Thoracic aorta (tissue), 2 donors: ENCODE data around the gene UBAP1. TPM values are rescaled to one million over a fixed set of nuclear protein-coding genes. Genes with fewer than 3 reads are reported as not detected.

Source experiments
- ATAC-seq: fragments of 150-250 bp; one replicate; pipeline ENCODE4 v1.8.0; 2017; ENCODE audit warnings: low read depth; ENCODE audit not compliant: insufficient number of reproducible peaks, low FRiP score
- DNase-seq: peaks from one replicate; pipeline ENCODE4 v3.0.0-alpha.2; 2020; ENCODE audit warnings: low spot score
- H3K27ac ChIP-seq, 2 donors: fragments of 200-600 bp; sonication (generic); 1 replicate in 1 of 2; 2 replicates in 1 of 2; pipeline ENCODE4 v1.5.1; 2016; ENCODE audit warnings: mild to moderate bottlenecking in 2 of 2, moderate library complexity in 2 of 2
- H3K27me3 ChIP-seq: fragments of 200-600 bp; sonication (generic); replicated peaks from 2 replicates; pipeline ENCODE4 v1.6.0; 2016; ENCODE audit warnings: mild to moderate bottlenecking; ENCODE audit not compliant: insufficient read depth
- H3K36me3 ChIP-seq: fragments of 200-600 bp; sonication (generic); one replicate; pipeline ENCODE4 v1.5.1; 2016
- H3K4me1 ChIP-seq, 2 donors: fragments of 200-600 bp; sonication (generic); 1 replicate in 1 of 2; 2 replicates in 1 of 2; pipeline versions ENCODE4 v1.5.1 to v1.6.0; 2016; ENCODE audit warnings: low read depth in 2 of 2, mild to moderate bottlenecking in 1 of 2; ENCODE audit not compliant: control insufficient read depth in 1 of 2
- H3K4me3 ChIP-seq: fragments of 200-600 bp; sonication (generic); 2 replicates; pipeline ENCODE4 v1.5.1; 2016; ENCODE audit warnings: mild to moderate bottlenecking
- H3K9me3 ChIP-seq: fragments of 200-600 bp; sonication (generic); 2 replicates; pipeline ENCODE4 v1.5.1; 2016
- total RNA-seq, 2 donors: library from RNA; depleted of rRNA; stranded (reverse); fragments of >200 nt; gene quantifications; one replicate each; pipeline versions ENCODE4 v1.1.0 to v1.2.3, GENCODE V29; 2016
- TF ChIP-seq, protein P1 (sequence below): fragments of 200-600 bp; sonication (generic); IDR thresholded peaks from one replicate; pipeline ENCODE4 v1.5.1; 2019; ENCODE audit warnings: antibody characterized with exemption

Gene UBAP1
- total RNA-seq, 2 donors from 2014 or later, result 35.7 to 52.3 TPM

- no peaks in the 10 kb centered on the region for H3K9me3 ChIP-seq
- DNase-seq (no peak), ATAC-seq (no peak)
- H3K27me3 ChIP-seq, result no peaks in the 10 kb centered on the region
- H3K4me1 ChIP-seq, result peaks cover 42 to 58% of the 10 kb centered on the region in 2 donors
- no peak overlapping the region for H3K27ac ChIP-seq
- H3K36me3 ChIP-seq, result peaks cover 23% of the 10 kb centered on the region
- TF ChIP-seq, protein P1, sequence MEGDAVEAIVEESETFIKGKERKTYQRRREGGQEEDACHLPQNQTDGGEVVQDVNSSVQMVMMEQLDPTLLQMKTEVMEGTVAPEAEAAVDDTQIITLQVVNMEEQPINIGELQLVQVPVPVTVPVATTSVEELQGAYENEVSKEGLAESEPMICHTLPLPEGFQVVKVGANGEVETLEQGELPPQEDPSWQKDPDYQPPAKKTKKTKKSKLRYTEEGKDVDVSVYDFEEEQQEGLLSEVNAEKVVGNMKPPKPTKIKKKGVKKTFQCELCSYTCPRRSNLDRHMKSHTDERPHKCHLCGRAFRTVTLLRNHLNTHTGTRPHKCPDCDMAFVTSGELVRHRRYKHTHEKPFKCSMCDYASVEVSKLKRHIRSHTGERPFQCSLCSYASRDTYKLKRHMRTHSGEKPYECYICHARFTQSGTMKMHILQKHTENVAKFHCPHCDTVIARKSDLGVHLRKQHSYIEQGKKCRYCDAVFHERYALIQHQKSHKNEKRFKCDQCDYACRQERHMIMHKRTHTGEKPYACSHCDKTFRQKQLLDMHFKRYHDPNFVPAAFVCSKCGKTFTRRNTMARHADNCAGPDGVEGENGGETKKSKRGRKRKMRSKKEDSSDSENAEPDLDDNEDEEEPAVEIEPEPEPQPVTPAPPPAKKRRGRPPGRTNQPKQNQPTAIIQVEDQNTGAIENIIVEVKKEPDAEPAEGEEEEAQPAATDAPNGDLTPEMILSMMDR, result no peak
- H3K4me3 ChIP-seq, result no peak overlapping the region
These were observed 71.9 kb downstream of the UBAP1 start for GRCh38 chr9:34250721-34251120.

GRCh38 chr9:34252016-34252415, 73.2 kb downstream of the UBAP1 start:
- H3K9me3 ChIP-seq, result no peaks in the 10 kb centered on the region
- peak overlapping the region; percentile 71 to 80 for H3K27ac ChIP-seq
- no peak overlapping the region for H3K4me3 ChIP-seq
- peaks cover 34 to 51% of the 10 kb centered on the region in 2 donors for H3K4me1 ChIP-seq
- H3K27me3 ChIP-seq, result no peaks in the 10 kb centered on the region
- H3K36me3 ChIP-seq, result peaks cover 23% of the 10 kb centered on the region
- TF ChIP-seq, protein P1, result no peak
- ATAC-seq (peak; percentile 10), DNase-seq (no peak)

DNA sequence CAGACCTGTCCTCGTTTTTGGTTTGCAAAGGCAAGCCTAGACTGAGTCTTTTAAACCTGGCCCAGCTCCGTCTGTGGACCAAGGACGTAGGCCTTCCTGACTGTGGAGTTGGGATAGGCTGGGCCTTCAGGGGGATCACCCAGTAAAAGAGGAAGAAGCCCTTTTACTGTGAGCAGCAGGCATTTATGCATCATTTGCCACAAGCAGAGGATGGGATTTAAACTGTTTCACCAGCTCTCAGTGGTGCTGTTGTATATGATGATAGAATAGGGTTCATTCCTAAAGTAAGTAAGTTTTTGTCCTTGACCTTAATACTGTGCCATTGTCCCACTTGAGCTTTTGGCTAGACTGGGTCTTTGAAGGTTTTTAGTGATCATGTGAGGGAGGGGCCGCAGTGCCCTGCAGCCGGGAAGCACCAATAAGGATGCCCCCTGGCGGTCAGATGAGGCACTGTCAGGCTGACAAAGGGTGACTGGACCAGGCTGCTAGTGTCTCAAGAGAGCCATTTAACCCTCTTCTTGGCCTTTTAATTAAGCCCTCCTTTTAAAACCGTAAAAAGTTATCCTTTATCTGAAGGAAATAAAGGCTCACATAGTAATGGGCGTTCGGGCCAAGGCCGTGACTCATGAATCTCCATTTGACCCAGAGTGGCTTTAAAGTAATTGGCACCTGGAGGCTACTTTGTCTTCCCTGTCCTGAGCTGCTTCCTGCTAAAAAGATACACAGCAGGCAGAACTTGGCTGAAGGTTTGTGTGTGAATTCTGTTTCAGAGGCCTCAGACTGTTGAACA, 74.0 kb downstream of the UBAP1 start:
- H3K27ac ChIP-seq, result peak overlapping the region; percentile 71 to 80
- peak; percentile 51 for ATAC-seq

DNA sequence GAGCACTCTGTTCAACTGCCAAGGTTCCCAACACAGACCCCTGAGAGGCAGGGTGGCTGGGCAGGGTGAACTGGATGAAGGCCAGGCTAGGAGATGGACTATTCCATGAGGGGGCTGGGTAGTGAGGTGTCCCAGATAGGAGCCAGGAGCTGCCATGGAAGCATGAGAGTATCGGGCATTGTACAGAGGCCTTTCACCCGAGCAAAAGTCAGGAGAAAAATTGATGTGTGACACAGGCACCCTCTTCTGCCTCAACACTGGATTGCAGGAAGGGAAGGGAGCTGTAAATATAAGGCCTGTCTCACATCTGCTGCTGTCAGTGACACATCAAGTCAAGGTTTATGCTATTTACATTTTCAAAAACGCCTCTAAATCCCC, 74.6 kb downstream of the UBAP1 start:
- DNase-seq (no peak), ATAC-seq (peak; percentile 32)
- Histone ChIP-seq H3K4me1 (peaks cover 34 to 50% of the 10 kb centered on the region in 2 donors), H3K36me3 (peaks cover 23% of the 10 kb centered on the region), H3K4me3 (no peak overlapping the region), H3K27ac (peak overlapping the region; percentile 71 to 80), H3K27me3 (no peaks in the 10 kb centered on the region), H3K9me3 (no peaks in the 10 kb centered on the region)
- TF ChIP-seq, protein P1, result no peak

More for the DNA sequence above, 74.0 kb downstream of the UBAP1 start:
- no peaks in the 10 kb centered on the region for H3K9me3 ChIP-seq
- DNase-seq, result no peak
- H3K27me3 ChIP-seq, result no peaks in the 10 kb centered on the region
- peaks cover 23% of the 10 kb centered on the region for H3K36me3 ChIP-seq
- TF ChIP-seq, protein P1, result peak; percentile 91
- no peak overlapping the region for H3K4me3 ChIP-seq
- H3K4me1 ChIP-seq, result peaks cover 34 to 50% of the 10 kb centered on the region in 2 donors

- Histone ChIP-seq H3K9me3 (no peaks in the 10 kb centered on the region), H3K36me3 (peaks cover 20% of the 10 kb centered on the region), H3K4me3 (no peak overlapping the region), H3K4me1 (peaks cover 34 to 50% of the 10 kb centered on the region in 2 donors), H3K27me3 (no peaks in the 10 kb centered on the region), H3K27ac (peak overlapping the region; percentile 71 to 80)
- no peak for DNase-seq
- no peak for ATAC-seq
- TF ChIP-seq, protein P1, result no peak
These were observed 75.5 kb downstream of the UBAP1 start for GRCh38 chr9:34254141-34254913.
